Ureter (tissue), 1 donor: ENCODE measurements around the gene MRPS23. TPM values are rescaled to one million over a fixed set of nuclear protein-coding genes. Genes with fewer than 3 reads are reported as not detected.

Source experiments
- DNase-seq: peaks from one replicate; pipeline ENCODE4 v3.0.0-alpha.2; 2020; ENCODE audit warnings: low spot score
- total RNA-seq: library from RNA; stranded (reverse); gene quantifications from one replicate; pipeline ENCODE4 v1.2.4, GENCODE V29; 2023
- donor health status: DM: yes; HTN: yes; CAD: no.

The MRPS23 gene
- total RNA-seq, 1 donor from 2014 or later = 37.5 TPM

DNA sequence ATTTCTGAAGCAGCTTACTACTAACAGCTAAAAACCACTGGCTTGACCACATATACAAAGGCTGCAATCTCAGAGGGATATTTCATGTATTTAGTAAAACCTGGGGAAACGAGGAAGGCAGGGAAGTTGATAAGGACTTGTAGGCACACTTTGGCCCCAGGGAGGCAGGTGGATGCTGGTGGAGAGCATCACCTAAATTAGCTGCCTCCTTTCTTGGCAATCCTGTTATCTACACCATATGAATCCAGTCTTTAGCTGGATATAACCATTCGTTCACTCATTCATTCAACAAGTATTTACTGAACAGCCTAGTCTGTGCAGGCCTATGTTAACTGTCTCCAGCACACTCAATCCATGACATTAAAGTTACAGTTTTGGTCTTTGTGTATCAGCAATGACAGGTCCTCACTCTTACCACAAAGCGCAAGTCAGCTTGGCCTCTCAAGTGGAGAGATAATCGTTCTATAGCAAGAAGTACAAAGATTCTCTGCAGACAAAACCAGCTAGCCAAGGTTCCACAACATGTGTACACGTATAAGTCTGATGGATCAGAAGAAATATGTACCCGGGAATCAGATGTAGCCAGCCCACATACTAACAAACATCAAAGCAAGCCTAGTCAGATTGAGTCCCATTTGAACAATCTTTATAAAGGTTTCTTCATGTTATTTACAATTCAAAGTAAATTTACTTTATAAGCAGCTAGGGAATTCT, 10.8 kb downstream of the MRPS23 start:
- DNase-seq = no peak

DNA sequence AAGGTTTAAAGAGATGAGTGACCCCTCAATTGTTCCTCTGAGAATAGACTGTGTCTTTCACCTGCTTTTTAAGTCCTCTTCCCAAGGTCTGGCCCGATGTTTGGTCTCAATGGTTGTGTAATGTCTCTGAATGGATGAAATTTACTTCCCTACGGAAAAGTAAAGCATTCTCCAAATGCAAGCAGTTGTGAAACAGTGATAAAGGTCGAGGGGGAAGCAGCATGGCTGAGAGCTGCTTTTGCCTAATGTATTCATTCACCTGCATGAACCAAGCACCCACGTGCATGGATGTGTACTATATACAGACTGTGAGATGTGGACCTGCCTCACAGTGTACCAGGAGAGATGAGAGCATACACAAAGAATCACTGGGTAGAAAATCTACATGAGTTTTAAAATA, 11.4 kb downstream of the MRPS23 start:
- no peak for DNase-seq

DNA sequence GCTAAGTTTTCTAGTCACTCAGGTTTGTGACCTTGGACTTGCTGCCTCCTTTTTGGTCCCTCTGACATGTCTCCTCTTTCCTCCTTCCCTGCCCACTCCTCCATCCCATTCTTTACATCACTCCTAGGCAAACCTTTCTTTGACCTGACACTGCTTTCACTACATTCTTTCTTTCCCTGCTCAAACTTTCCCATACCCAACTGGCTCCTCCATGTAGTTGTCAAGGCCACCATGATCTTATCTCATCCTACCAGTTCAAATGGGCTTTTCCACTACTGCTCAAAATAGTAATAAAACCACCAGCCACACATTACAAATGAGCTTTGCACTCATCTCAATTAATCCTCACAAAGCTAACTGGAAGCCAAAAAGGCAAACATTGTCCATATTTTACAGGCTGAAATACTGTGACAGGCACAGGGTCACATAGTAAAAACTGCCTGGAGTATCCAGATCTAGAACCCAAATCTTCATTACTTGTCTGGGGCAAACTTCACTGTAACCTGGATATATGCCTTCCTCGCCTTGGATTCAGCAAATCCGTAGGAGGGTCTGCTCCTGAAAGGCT, 14.4 kb downstream of the MRPS23 start:
- DNase-seq = no peak

DNA sequence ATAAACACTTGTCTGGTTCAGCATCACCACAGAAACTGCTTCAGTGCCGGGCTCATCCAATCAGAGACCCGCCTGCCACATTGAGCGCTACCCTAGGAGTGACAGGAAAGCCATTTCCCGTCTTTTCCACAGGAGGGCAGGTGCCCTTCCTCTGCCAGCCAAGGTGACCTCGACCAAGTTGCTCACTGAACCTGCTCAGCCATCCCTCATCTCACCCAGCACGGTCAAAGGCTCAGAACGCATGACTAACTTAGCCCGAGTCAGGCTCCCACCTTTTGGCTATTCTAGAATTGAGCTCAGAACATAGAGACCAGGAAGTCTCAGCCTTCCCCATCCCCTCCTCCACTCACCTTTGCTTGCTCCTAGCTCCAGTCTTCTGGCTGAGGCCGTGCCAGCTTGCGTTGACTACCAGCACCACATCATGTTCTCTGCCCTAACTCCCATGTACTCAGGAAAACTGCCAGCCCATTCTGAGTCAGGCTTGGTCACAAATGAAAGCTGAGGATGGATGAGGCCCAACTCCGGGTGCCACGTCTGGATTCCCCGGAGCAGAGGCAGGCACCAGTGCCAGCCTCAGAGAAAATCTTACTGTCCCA, 15.6 kb downstream of the MRPS23 start:
- DNase-seq = no peak

DNA sequence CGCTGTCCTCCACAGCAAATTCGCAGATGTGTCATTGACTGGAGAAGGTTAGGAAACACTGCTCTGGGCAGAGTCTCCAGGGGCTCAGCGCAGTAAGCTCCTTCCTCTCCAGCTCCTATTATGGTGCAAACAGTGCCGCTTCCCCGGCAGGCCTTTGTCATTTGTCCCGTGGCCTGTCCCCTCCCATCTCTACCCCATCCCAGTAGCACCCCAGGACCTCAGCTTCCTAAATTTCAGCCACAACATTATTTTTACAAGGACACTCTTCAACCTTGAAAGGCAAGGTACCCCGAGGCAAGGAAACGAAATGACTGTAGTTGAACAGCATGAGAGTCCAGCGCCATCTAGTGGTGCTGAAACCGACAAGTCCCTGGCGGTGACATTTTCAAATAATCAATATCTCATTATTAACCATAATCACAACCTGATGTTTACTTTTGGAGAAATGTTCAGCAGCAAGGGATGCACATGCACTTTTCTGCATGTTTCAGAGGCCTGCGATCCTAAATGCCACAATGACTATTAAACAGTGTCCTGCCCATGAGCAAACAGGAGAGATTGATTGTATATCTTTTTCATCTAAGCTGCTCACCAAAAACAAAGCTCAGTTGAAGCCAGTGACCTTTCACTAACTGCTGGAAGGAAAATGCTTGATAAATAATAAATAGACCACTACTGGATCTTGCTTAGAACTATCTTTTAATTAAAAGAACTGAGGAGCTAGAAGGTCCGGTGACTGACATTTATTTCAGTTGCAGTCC, 16.5 kb downstream of the MRPS23 start:
- DNase-seq = peak; percentile 72

DNA sequence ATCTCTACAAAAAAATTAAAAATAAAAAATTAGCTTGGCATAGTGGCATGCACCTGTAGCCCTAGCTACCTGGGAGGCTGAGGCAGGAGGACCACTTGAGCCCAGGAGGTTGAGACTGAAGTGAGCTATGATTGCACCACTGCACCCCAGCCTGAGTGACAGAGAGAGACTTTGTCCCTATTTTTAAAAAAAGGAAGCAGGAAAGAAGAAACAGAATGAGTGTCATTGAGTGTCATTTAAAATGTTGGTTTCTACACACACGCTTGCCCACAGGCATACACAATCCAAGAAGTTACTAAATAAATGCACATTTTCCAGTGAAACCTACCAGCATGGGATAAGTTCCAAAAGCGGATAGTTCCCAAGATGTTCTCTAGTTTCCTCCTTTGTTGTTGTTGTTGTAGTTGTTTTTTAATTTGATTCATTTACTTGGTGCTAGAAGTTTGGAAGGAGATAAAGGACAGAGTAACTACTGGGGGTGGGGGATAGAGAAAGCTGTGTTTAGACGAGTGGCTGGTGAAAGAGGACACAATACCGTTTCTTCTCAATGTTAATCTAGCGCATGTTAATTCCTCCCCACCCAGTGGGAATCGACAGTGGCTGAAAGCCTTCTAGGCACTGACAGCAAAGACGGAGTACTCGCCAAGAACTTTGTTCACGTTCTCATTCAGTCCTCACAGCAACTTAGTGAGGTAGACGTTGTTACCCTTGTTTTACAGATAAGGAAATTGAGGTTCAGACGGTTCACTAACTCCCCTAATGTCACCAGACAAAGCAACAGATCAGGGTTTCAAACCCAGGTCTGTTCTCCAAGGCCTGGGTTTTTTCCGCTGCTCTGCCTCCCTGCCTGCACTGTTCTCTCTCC, 17.3 kb downstream of the MRPS23 start:
- DNase-seq = no peak

DNA sequence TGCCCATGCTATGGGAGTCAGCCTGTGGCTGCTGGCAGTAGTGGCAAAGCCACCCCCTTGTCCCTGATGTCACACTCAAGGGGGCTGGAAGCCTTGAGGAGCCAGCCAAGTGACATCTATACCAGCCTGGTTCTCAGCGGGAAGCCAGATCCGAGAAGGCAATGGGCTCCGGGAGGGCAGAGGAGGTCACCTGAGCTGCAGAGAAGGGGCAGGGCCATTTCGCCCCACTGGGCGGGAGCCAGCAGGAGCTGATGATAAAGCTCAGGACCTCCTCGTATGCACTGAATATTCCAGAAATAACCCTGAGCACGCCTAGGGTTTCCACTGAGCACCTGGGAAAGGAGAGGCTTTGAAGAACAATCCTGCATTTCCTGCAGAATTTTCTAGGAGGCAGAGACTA, 19.0 kb downstream of the MRPS23 start:
- DNase-seq = no peak

DNA sequence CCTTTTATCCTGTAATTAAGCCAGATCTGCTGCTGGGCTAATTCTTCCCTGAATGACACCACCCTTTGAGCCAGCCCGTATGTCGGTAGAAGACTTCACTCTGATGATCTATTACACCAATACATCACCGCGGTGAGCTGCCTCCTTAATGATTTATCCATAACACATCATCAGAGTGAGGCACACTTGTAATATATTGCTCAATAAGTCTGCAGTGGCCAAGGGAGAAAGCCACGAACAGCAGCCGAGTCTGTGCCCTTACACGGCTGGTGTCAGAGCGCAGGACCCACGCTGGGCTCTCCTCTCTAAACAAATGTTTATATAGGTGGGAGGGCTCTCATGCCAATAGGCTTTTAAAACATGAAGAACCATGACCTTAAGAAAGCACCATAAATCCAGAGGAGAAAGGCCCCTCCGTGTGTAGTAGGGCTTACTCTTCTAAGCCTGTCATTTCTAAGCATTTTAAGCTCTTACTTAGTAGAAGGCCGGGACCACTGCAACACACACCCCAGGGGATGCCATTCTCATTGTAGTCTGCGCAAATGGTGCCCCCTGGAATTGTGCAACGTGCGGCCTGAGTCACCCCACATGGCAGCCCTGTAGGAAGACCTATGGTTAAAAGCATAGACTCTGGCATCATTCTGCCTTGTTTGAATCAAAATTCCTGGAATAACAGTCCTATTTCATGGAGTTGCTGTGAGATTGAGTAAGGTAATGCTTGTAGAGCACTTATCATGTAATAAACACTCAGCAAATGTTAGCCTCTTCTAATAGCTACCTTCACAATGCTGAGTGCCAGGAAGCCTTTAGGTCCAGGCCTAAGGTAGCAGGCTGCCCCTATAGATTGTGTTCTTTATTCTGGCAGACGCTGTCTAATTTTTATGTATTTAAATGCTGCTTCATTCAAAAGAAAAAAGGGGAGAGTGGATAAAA, 26.1 kb downstream of the MRPS23 start:
- DNase-seq = no peak

DNA sequence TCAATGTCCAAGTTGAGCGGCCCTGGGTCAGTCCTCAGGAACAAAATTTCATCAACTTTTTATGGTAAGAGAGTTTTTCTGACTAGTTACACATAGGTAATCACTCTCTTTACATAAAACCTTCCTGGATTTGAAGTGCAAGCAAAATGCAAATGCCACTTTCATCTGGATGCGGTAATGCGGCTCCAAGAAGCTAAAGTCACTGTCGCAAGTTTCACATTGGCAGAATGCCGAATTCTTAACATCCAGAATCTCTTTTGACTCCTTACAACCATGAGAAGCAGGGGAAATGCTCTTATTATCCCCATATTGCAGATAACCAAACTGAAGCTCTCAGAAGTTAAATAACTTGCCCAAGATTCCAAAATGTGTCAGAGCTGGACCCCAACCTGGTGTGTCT, 30.0 kb downstream of the MRPS23 start:
- no peak for DNase-seq

DNA sequence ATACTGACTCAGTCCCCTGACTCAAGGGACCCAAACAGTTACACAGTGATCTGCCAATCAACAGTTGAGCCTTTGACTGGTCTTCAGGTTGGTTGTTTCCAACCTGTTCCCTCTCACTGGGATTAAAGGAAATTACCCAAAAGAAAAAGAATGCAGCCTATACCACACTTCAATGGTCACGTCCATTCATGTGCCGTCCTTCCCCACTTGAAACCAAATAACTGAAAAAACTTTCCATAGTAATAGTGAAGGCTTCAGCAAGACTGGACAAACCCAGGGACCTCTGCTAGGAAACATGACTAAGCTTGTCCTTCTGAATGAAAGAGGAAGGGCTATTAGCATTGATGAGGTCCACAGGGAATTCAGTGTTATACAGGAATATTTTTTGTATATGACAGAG, 30.6 kb downstream of the MRPS23 start:
- no peak for DNase-seq

DNA sequence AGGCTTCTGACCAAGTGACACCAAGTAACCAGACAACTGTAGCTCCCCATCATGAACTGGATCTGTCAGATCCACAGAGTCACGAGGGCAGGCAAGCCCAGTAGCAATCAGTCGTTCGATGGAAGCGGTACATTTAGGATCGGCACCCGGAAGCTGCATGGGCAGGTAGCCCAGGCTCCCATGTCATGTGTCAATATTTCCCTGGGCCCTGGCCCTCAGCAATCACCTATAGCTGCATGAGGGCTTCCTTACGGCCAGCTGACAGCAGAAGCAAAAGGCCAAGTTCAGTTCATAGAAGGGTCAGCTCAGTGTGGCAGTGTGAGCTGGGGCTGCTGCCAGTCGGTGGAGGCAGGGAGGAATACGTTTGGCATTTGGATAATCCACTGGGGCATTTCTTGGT, 31.8 kb downstream of the MRPS23 start:
- DNase-seq = no peak

DNA sequence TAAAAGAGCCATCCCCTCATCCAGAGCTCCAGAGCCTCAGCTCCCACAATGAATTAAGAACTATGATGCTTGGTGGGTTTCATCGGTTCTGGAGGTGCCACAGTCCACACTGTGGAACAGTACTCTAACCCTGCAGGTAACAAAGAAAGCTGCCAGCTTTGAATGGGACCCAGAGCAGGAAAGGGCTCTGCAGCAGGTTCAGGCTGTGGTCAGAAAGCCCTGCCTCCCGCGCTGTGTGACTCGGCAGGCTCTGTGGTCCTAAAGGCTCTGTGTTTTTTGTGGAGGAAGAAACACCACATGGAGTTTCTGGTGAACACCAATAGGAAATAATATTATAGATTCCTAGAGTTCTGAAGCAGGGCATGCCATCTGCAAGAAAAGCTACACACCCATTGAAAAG, 32.5 kb downstream of the MRPS23 start:
- DNase-seq = no peak

DNA sequence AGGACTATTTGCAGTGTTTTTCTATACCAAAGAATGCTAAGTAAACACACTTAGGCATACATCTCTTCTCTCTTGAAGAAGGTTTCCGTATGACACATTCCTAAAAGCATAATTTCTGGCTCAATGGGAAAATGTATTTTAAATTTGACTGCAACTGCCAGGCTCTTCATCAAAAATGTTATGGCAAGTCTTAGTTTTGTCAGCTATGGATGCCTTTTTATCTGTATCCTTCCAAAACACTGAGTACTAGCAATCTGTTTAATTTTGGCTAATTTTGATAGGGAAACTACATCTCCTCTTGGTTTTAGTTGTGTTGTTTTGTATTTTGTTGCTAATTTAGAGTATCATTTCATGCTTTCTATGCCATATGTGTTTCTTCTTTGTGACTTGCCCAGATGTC, 35.4 kb downstream of the MRPS23 start:
- no peak for DNase-seq

DNA sequence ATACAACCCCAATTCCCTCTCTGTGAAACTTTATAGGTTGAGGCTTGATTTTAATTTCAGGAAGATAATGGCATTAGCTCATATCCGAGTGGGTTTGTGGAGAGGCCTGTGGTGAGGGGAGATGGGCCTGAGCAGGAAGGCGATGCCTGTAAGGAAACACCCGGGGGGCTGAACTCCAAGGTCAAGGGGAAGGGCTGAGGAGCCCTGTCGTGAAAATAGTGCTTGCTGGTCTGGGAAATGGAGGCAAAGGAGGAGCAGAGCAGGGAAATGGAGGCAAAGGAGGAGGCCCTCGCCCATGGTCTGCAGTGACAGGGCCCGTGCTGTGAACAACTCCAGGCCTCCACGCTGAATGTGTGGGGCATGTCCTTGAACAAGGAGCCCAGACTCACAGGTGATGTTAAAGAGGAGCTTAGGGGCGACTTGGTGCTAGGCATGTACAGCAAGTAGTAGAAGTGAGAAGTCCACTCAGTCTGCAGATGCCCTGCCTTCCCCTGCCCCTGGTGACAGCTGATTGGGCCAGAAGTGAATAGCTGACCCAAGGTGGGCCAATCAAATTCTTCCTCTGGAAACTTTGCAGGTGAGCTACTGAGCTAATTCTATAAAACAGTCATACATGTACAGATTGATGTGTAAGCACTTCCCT, 38.1 kb downstream of the MRPS23 start:
- DNase-seq = no peak

DNA sequence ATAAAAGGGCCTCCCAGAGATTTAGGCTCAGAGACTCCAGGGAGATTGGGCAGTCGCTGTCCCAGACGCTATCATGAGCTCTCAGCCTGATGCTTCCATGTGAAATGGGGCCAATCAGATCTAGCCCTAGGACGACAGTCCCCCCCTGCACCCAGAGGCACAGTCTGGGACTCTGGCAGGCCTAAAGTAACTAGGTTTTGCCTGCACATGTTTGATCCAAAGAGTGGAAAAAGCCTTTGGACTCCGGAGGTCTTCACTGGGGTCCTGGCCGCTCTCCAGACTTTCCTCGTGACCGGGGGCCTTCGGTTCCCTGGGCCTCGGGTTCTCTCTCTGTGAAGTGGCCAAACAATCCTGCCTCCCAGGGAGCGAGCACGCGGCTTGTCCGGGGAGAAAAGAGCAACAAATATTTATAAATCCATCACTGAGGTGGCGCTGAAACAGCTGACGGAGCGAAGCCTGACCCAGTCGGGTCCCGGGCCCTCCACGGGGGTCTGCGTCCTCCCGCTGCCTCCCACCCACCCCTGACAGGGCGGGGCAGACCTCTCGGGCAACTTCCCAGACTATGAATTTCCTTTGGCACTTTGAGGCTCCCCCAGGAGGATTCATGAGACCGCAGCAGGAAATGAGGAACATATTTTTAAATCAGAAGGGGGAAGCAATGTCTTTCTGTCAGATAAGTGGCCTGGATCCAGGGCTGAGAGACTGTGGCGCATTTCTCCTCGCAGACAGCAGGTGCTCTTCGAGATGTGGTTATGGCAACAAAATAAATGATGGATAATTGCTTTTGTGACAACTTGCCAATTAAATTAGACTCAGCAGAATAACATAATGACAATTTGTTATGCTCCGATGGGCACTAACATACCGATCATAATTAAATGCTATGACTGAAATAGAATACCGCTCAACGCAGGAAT, 38.9 kb downstream of the MRPS23 start:
- peak; percentile 55 for DNase-seq

DNA sequence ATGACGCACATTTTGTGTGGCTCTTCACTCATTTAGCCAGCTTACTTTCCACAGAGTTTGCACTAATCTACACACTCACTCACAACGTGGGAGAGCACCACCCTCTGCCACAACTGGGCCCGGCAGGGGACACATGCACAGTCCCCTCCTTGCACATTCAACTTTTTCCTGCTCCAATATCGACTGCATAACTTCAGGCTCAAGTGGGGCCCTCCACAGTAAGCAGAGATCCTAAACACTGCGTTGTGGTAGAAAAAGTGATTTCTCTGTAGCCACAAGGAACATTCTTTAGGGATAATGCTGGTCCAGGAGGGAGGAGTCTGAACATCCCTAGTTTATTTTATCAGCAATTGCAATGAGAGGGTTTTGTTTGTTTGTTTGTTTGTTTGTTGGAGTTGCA, 40.0 kb downstream of the MRPS23 start:
- no peak for DNase-seq

DNA sequence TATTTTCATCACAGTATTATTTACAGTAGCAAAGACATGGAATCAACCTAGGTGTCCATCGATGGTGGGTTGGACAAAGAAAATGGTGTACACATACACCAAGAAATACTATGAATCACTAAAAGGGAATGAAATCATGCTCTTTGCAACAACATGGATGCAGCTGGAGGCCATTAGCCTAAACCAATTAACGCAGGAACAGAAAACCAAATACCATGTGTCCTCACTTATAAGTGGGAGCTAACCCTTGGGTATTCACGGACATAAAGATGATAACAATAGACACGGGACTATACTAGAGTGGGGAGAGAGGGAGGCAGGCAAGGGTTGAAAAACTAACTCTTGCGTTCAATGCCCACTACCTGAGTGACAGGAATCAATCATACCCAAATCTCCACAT, 41.0 kb downstream of the MRPS23 start:
- DNase-seq = no peak

DNA sequence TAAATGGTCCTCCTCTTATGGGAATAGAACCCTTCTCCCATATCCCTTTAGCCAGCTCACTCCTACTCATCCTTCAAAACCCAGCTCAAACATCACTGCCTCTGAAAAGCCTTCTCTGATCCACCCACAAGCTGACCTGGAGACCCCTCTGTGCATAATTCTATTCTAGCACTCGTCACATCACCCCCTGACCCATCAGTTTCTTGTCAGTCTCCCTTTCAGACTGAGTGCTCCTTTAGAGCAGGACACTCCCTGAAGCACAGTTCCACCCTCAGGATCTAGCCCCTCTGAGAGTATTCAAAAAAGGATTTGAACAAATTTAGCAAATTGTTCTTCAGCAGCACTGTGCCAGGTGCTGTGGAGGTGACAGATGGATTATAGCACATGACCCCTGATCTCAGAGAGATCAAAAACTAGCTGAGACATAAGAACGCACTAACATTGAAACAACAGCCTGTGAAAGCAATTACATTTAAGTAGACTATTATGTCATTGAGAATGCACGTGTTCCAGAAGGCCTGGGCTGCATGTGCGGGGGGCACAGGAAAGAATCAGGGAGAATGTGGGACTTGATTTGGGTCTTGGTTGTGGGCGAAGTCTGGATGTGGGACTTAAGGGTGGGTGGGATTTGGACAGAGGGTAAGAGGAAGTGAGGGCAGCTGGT, 43.5 kb downstream of the MRPS23 start:
- no peak for DNase-seq

DNA sequence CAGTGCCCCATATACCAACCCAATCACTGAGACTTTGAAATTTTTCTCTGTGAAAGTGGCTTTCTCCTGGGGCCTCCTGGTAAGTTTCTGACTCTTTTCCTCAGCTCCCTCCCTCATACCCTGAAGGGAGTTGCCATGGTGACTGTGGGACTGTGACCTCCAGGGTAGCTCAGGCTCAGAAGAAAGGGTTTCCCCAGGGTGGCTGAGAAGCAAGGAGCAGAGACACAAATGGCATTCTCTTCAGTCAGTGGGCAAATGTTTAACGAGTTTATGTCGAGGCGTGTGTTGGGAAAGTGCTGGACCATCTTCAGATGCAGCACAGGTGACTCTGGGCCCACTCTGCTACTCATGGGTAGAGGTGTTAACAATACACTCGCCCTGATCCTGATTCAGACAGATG, 46.8 kb downstream of the MRPS23 start:
- DNase-seq = no peak
